Neural cell (in vitro differentiated cells): ENCODE data around the gene ZBTB42. TPM values are rescaled to one million over a fixed set of nuclear protein-coding genes. Genes with fewer than 3 reads are reported as not detected.

Experiments
- H2AFZ ChIP-seq: fragments of 200-600, 300-800 bp; sonication (generic), shearing (Covaris generic); 2 replicates; pipeline ENCODE4 v1.6.0; 2014; ENCODE audit warnings: low read depth, mild to moderate bottlenecking, antibody characterized with exemption, low read length, moderate library complexity
- H3F3A ChIP-seq: fragments of 200-600 bp; shearing (Covaris generic); 2 replicates; pipeline ENCODE4 v1.6.1; 2016; ENCODE audit warnings: mild to moderate bottlenecking, moderate library complexity, mixed read lengths, antibody characterized with exemption, low read length; ENCODE audit not compliant: insufficient read depth, poor library complexity, severe bottlenecking
- H3K27ac ChIP-seq: fragments of 200-600, 300-800 bp; sonication (generic), shearing (Covaris generic); 2 replicates; pipeline ENCODE4 v1.5.1; 2014; ENCODE audit warnings: mild to moderate bottlenecking, low read length, moderate library complexity
- H3K27me3 ChIP-seq: fragments of 300-800, 200-600 bp; sonication (generic), shearing (Covaris generic); 2 replicates; pipeline ENCODE4 v1.6.0; 2014; ENCODE audit warnings: mild to moderate bottlenecking, low read depth, low read length, moderate library complexity; ENCODE audit not compliant: insufficient read depth
- H3K36me3 ChIP-seq: fragments of 300-800, 200-600 bp; sonication (generic), shearing (Covaris generic); 2 replicates; pipeline ENCODE4 v1.5.1; 2014; ENCODE audit warnings: mild to moderate bottlenecking, antibody characterized with exemption, low read length, moderate library complexity; ENCODE audit not compliant: insufficient read depth
- H3K4me2 ChIP-seq: fragments of 300-800, 200-600 bp; sonication (generic), shearing (Covaris generic); 2 replicates; pipeline ENCODE4 v1.6.0; 2014; ENCODE audit warnings: mild to moderate bottlenecking, low read length
- H3K4me3 ChIP-seq: fragments of 300-800, 200-600 bp; sonication (generic), shearing (Covaris generic); 2 replicates; pipeline ENCODE4 v1.5.1; 2014; ENCODE audit warnings: mild to moderate bottlenecking, low read length, moderate library complexity
- H3K79me2 ChIP-seq: fragments of 200-600 bp; shearing (Covaris generic); replicated peaks from 2 replicates; pipeline ENCODE4 v1.6.0; 2014; ENCODE audit warnings: mild to moderate bottlenecking, low read length, moderate library complexity; ENCODE audit not compliant: insufficient read depth
- H3K9ac ChIP-seq: fragments of 300-800, 200-600 bp; sonication (generic), shearing (Covaris generic); 2 replicates; pipeline ENCODE4 v1.6.1; 2016; ENCODE audit warnings: mild to moderate bottlenecking, low read length, mixed read lengths
- H3K9me2 ChIP-seq: fragments of 200-600 bp; shearing (Covaris generic); 2 replicates; pipeline ENCODE4 v1.6.1; 2016; ENCODE audit warnings: mild to moderate bottlenecking, low read length, mixed read lengths; ENCODE audit not compliant: insufficient read depth
- H3K9me3 ChIP-seq: fragments of 200-600, 300-800 bp; sonication (generic), shearing (Covaris generic); 2 replicates; pipeline ENCODE4 v1.6.1; 2016; ENCODE audit warnings: mild to moderate bottlenecking, mixed run types, low read length, moderate library complexity, mixed read lengths
- H4K20me1 ChIP-seq: fragments of 200-600 bp; shearing (Covaris generic); 2 replicates; pipeline ENCODE4 v1.6.1; 2016; ENCODE audit warnings: mild to moderate bottlenecking, mixed run types; ENCODE audit not compliant: insufficient read depth
- CTCF ChIP-seq: fragments of 450-650 bp; IDR thresholded peaks from 2 replicates; pipeline ENCODE4 v1.5.1; 2014; ENCODE audit warnings: antibody characterized with exemption, mild to moderate bottlenecking, moderate library complexity; ENCODE audit not compliant: poor library complexity, severe bottlenecking
- EP300 ChIP-seq: fragments of 450-650 bp; conservative IDR thresholded peaks from 2 replicates; pipeline ENCODE4 v1.6.1; 2014; ENCODE audit warnings: antibody characterized with exemption, mild to moderate bottlenecking, moderate library complexity; ENCODE audit not compliant: poor library complexity, severe bottlenecking
- EZH2 ChIP-seq: fragments of 200-600, 300-800 bp; shearing (Covaris generic), sonication (generic); IDR thresholded peaks from 2 replicates; pipeline ENCODE4 v1.6.1; 2014; ENCODE audit warnings: antibody characterized with exemption, low read length, borderline replicate concordance, mild to moderate bottlenecking; ENCODE audit not compliant: insufficient read depth, poor library complexity, severe bottlenecking
- MXI1 ChIP-seq: fragments of 450-650 bp; conservative IDR thresholded peaks from 2 replicates; pipeline ENCODE4 v1.6.1; 2014; ENCODE audit warnings: antibody characterized with exemption, mild to moderate bottlenecking; ENCODE audit not compliant: poor library complexity, severe bottlenecking
- POLR2AphosphoS5 ChIP-seq: IDR thresholded peaks from 2 replicates; pipeline ENCODE4 v1.6.1; 2012
- RAD21 ChIP-seq: fragments of 450-650 bp; conservative IDR thresholded peaks from 2 replicates; pipeline ENCODE4 v1.6.1; 2014; ENCODE audit warnings: antibody characterized with exemption, mild to moderate bottlenecking, moderate library complexity
- REST ChIP-seq: IDR thresholded peaks from 2 replicates; pipeline ENCODE4 v1.6.1; 2012; ENCODE audit warnings: borderline replicate concordance
- SMC3 ChIP-seq: fragments of 450-650 bp; conservative IDR thresholded peaks from 2 replicates; pipeline ENCODE4 v1.6.1; 2014; ENCODE audit warnings: antibody characterized with exemption, mild to moderate bottlenecking, moderate library complexity; ENCODE audit not compliant: poor library complexity
- TAF1 ChIP-seq: IDR thresholded peaks from 2 replicates; pipeline ENCODE4 v1.6.1; 2012; ENCODE audit warnings: low read depth
- polyA plus RNA-seq: library from polyadenylated mRNA; depleted of rRNA; stranded (reverse); fragments of >200 nt; gene quantifications from 2 replicates; pipeline ENCODE4 v1.2.3, GENCODE V29; 2014

ZBTB42 gene
- polyA plus RNA-seq, 1 donor from 2014 or later: not detected

- no peaks in the 10 kb centered on the region for H3K9me3 ChIP-seq
- H3K36me3 ChIP-seq: no peaks in the 10 kb centered on the region
- no peak overlapping the region for H3K9ac ChIP-seq
- no peaks in the 10 kb centered on the region for H3F3A ChIP-seq
- TF ChIP-seq MXI1 (no peak), SMC3 (no peak), POLR2AphosphoS5 (no peak), EP300 (no peak), RAD21 (no peak), EZH2 (no peak), CTCF (no peak), REST (no peak), TAF1 (no peak)
- no peaks in the 10 kb centered on the region for H3K27me3 ChIP-seq
- no peak overlapping the region for H3K4me2 ChIP-seq
- H3K4me3 ChIP-seq: no peak overlapping the region
- no peaks in the 10 kb centered on the region for H4K20me1 ChIP-seq
- H3K27ac ChIP-seq: no peak overlapping the region
- H3K79me2 ChIP-seq: no peaks in the 10 kb centered on the region
- no peak overlapping the region for H2AFZ ChIP-seq
- no peaks in the 10 kb centered on the region for H3K9me2 ChIP-seq
These were observed 21.0 kb upstream of the ZBTB42 start for GRCh38 chr14:104779776-104780512.

GRCh38 chr14:104780513-104781030, 20.3 kb upstream of the ZBTB42 start:
- TF ChIP-seq REST (no peak), CTCF (no peak), POLR2AphosphoS5 (no peak), MXI1 (no peak), TAF1 (no peak), EP300 (no peak)

More at GRCh38 chr14:104780513-104781030, 20.3 kb upstream of the ZBTB42 start:
- H4K20me1 ChIP-seq: no peaks in the 10 kb centered on the region
- no peaks in the 10 kb centered on the region for H3K9me2 ChIP-seq
- no peak overlapping the region for H3K27ac ChIP-seq
- H3K4me3 ChIP-seq: no peak overlapping the region
- no peaks in the 10 kb centered on the region for H3K9me3 ChIP-seq
- H2AFZ ChIP-seq: no peak overlapping the region
- no peaks in the 10 kb centered on the region for H3K36me3 ChIP-seq
- no peaks in the 10 kb centered on the region for H3F3A ChIP-seq
- no peaks in the 10 kb centered on the region for H3K27me3 ChIP-seq
- no peaks in the 10 kb centered on the region for H3K79me2 ChIP-seq
- H3K4me2 ChIP-seq: no peak overlapping the region
- H3K9ac ChIP-seq: no peak overlapping the region
